ENCODE measurements around the gene TM4SF1. TPM values are rescaled to one million over a fixed set of nuclear protein-coding genes. Genes with fewer than 3 reads are reported as not detected.

Gene TM4SF1, protein sequence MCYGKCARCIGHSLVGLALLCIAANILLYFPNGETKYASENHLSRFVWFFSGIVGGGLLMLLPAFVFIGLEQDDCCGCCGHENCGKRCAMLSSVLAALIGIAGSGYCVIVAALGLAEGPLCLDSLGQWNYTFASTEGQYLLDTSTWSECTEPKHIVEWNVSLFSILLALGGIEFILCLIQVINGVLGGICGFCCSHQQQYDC
- 23.2 and 63.9 TPM in 2 replicates for total RNA-seq

DNA sequence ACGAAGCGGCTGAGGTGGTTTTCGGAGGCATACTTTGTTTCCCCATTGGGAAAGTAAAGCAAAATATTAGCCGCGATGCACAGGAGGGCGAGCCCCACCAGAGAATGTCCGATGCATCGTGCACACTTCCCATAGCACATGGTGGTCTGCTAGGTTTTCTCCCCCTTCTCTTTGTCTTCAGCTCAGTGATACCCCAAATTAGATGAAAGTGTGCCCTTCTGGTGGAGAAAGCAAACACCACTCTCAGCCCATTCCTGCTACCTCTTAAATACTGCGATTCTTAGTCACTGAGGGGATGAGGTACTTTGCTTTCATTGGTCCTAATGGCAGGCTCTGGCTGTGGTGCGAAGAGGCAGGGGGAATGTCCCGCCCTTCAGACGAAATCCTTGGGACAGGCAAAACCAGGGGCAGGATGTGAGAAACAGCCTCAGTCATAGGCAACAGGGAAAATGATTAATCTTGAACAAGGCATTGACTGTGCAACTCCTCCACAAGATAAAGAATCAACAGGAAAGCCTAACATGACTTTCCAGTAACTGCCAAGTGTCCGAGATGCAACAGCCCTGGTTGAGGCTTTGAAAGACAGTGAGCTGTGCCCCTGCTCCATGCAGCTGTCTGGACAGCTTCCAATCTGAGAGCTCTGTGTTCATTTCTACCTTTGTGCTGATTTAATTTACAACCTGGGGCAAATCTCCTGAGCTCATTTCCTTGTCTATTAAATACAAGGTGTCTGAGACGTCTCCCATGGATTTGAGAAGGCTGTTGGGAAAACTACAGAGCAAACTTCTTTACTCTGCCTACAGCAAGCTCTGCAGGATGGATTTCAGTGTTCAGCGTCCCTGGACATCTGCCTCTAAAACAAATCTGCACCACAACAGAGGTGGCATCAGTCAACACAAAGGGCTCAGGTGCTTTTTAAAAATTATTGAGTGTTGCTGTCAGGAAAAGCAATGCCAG, at the start of gene TM4SF1:
Gene TM4SF1, minus strand, starts transcription at position 242 of the 957 bp plus-strand sequence. Its CDS starts 102 bp downstream, at position 140.
- DNase-seq (ENCODE audit: low read depth) = peak; percentile 99
- H3K4me3 ChIP-seq (ENCODE audit: low read depth, low read length) = peak within 1 kb of the TSS; percentile 62
- TF ChIP-seq, protein P1, sequence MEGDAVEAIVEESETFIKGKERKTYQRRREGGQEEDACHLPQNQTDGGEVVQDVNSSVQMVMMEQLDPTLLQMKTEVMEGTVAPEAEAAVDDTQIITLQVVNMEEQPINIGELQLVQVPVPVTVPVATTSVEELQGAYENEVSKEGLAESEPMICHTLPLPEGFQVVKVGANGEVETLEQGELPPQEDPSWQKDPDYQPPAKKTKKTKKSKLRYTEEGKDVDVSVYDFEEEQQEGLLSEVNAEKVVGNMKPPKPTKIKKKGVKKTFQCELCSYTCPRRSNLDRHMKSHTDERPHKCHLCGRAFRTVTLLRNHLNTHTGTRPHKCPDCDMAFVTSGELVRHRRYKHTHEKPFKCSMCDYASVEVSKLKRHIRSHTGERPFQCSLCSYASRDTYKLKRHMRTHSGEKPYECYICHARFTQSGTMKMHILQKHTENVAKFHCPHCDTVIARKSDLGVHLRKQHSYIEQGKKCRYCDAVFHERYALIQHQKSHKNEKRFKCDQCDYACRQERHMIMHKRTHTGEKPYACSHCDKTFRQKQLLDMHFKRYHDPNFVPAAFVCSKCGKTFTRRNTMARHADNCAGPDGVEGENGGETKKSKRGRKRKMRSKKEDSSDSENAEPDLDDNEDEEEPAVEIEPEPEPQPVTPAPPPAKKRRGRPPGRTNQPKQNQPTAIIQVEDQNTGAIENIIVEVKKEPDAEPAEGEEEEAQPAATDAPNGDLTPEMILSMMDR (IDR thresholded peaks at IDR 0.05; ENCODE audit: insufficient read depth, low read length, severe bottlenecking) = no peak
- H3K27me3 ChIP-seq (ENCODE audit: control insufficient read depth, insufficient read depth, low read length) = no peaks in the 10 kb centered on the region
- no peak for FAIRE-seq
- peaks cover 1% of the 10 kb centered on the region for H3K36me3 ChIP-seq (ENCODE audit: control insufficient read depth, insufficient read depth, low read length)

DNA sequence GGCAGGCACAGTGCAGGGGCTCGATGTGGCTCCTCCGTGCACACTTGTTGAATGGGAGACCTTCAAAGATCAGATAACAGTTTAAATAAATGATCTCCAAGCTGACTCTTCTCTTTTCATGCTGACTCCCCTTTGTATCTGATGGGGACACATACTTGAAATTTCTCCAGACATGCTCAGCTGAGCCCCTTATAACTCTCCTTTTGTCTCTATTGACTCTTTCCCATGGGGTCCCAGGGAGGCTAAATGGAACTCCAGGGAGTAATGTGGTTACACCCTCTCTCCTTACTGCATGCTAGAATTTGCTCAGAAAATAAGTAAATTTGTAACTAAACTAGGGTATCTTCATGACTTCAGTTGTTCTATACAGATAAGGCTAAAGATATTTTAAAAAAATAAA, 48.9 kb upstream of the TM4SF1 start:
- FAIRE-seq = no peak
- no peaks in the 10 kb centered on the region for H3K27me3 ChIP-seq (ENCODE audit: control insufficient read depth, insufficient read depth, low read length)
- TF ChIP-seq, protein P1 (IDR thresholded peaks at IDR 0.05; ENCODE audit: insufficient read depth, low read length, severe bottlenecking) = no peak
- DNase-seq (ENCODE audit: low read depth) = no peak
- H3K36me3 ChIP-seq (ENCODE audit: control insufficient read depth, insufficient read depth, low read length) = no peaks in the 10 kb centered on the region
- H3K4me3 ChIP-seq (ENCODE audit: low read depth, low read length) = no peak overlapping the region

DNA sequence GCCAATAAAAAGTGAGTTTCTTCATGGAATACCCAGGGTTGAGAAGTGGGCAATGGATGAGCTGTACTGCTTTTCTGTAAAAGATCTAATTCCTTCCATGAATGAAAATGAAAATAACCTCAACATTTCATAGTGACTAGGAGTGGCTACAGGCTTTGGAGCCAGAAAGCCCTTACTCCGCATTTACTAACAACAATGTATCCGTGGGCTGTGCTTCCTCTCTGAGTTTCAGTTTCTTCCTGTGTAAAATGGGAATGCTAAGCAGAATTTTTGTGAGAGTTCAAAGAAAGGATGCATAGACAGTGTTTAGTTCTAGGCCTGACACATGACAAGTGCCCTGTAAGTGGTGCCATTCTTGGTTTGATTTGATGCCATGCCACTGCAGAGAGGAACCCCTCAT, 47.5 kb upstream of the TM4SF1 start:
- TF ChIP-seq, protein P1 (IDR thresholded peaks at IDR 0.05; ENCODE audit: insufficient read depth, low read length, severe bottlenecking) = no peak
- FAIRE-seq (no peak), DNase-seq (ENCODE audit: low read depth) (no peak)
- Histone ChIP-seq H3K36me3 (ENCODE audit: control insufficient read depth, insufficient read depth, low read length) (no peaks in the 10 kb centered on the region), H3K27me3 (ENCODE audit: control insufficient read depth, insufficient read depth, low read length) (no peaks in the 10 kb centered on the region), H3K4me3 (ENCODE audit: low read depth, low read length) (no peak overlapping the region)

DNA sequence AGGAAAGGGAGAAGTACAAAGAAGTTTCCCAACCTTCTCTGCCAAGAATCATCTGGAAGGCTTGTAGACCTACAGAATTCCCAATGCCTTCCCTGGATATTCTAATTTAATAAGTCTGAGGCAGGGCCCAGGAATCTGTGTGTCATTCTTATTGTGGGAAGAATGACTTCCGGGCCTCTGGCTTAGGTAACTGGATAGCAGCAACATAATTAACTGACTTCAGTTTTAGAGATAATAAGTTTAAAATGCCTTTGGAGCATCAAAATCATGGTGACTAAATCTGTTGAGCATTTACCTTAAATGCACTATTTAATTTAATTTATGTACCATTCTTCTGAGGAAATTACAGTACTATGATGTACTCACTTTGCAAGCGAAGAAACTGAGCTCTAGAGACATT, 44.3 kb upstream of the TM4SF1 start:
- no peaks in the 10 kb centered on the region for H3K36me3 ChIP-seq (ENCODE audit: control insufficient read depth, insufficient read depth, low read length)
- DNase-seq (ENCODE audit: low read depth) = no peak
- no peaks in the 10 kb centered on the region for H3K27me3 ChIP-seq (ENCODE audit: control insufficient read depth, insufficient read depth, low read length)
- FAIRE-seq = no peak
- TF ChIP-seq, protein P1 (IDR thresholded peaks at IDR 0.05; ENCODE audit: insufficient read depth, low read length, severe bottlenecking) = no peak
- no peak overlapping the region for H3K4me3 ChIP-seq (ENCODE audit: low read depth, low read length)

DNA sequence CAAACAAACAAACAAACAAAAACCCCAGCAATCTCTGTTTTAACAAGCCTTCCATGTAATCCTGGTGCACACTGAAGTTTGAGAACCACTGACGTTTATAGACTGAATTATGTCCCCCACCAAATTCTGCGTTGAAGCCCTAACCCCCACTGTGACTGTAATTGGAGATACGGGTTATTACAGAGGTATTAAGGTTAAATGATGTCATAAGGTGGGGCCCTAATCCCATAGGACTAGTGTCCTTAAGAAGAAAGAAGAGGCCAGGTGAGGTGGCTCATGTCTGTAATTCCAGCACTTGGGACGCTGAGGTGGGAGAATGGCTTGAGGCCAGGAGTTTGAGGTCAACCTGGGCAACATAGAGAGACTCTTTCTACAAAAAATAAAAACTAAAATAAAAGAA, 42.4 kb upstream of the TM4SF1 start:
- H3K4me3 ChIP-seq (ENCODE audit: low read depth, low read length) = no peak overlapping the region
- H3K27me3 ChIP-seq (ENCODE audit: control insufficient read depth, insufficient read depth, low read length) = no peaks in the 10 kb centered on the region
- DNase-seq (ENCODE audit: low read depth) (no peak), FAIRE-seq (no peak)
- TF ChIP-seq, protein P1 (IDR thresholded peaks at IDR 0.05; ENCODE audit: insufficient read depth, low read length, severe bottlenecking) = no peak
- no peaks in the 10 kb centered on the region for H3K36me3 ChIP-seq (ENCODE audit: control insufficient read depth, insufficient read depth, low read length)

All from bronchial epithelial cell (primary cell).